NCI-H146 (cell line): ENCODE data around the gene SZT2.
A peak's percentile ranks its signal among the peaks of the same experiment; 100 is the strongest.
"Not testable (repeated sequence)": the region's sequence is repeated elsewhere in the genome, so short reads cannot be mapped to it uniquely, and the experiment has no call there.

ENCODE experiments used
- DNase-seq: peaks from one replicate; lab custom pipeline; 2025; lab: John Stamatoyannopoulos, UW

SZT2 gene

DNA sequence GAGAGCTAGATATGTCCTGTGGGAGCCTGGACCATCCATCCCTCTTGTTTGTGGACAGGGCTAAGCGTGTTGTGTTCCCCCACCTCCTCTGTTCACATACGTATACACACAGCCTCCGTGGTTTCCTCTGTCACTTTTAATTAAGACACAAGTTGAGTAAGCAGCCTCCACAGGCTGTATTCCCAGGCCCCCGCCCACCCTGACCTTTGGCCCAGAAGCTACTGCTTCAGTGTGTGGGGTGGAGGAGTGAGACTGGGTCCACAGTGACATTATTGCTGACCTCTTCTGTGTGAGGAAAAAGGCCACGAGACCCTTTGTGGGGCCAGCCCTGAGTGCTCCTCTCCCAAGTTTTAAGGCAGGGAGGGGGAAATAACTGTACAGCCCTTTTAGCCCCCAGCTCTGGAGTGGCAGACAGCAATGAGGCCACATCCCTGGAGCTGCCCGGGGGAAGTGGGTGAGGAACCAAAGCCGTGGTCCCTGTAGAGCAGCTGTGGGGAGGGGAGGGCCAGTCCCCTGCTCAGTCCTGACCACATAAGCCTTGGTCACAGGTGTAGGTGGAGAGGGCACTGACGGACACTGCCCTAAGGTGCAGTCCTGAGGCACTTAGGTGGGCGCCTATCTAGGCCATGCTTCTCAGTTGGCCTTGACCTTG is 26.3 kb upstream of the SZT2 start:
- DNase-seq = no peak

DNA sequence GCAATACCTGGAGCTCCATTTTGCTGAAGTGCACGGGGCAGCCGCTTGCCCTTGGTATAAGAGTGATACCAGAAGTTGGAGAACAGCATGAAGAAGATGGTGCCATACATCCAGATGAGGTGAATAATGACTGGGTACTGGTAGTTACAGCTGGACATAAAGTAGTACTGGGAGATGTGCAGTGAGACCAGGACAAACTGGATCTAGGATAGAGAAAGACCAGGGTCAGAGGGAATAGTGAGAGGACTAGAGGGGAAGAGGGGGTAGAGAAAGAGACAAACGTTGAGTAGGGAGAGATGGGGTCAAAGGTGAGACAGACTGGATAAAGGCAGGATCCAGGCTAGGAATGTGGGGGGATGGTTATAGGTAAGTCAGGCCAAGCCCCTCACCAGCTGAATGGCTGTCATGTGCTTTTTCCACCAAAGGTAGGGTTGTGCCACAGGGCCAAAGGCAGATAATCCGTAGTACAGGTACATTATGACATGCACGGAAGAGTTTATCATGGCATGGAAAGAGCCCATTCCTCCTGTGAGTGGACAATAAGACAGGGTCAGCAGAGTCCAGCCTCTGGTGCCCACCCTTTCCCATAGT is 25.7 kb upstream of the SZT2 start:
- no peak for DNase-seq

DNA sequence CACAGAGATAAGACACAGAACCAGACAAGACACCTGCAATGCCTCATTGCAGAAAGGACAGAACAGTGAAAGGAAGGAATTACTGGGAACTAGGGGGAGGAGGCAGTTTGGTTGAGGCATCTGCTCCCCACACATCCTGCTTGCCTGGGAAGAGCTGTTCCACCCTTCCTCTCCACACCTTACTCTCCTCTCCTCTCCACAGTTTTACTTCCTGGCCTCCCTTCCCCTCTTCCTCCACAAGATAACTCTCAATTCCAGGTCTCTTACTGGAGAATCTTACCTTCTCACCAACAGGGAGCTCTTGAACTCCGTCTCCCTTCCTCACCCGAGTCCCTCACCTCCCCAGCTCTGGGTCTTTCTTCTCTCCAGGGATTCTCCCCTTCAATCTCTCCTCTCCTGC is 24.0 kb upstream of the SZT2 start:
- no peak for DNase-seq

DNA sequence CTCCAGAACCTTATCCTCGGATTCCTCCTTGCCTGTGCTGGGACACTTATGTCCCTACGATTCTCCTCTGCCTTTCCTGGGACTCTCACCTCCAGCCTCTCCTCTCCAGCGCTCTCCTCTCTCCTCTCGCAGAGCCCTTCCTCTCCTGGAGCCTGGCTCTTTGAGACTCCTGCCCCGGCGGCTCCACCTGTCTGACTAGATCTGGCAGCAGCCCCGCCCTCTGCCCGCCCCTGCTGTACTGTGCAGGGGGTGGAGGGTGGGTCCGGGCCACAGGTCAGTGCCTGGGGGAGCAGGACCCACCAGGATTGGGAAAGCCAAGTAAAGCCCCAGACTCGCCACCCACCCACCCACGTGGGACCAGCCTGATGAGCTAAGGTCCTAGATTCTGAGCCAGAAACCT is 23.5 kb upstream of the SZT2 start:
- peak; percentile 9 for DNase-seq

DNA sequence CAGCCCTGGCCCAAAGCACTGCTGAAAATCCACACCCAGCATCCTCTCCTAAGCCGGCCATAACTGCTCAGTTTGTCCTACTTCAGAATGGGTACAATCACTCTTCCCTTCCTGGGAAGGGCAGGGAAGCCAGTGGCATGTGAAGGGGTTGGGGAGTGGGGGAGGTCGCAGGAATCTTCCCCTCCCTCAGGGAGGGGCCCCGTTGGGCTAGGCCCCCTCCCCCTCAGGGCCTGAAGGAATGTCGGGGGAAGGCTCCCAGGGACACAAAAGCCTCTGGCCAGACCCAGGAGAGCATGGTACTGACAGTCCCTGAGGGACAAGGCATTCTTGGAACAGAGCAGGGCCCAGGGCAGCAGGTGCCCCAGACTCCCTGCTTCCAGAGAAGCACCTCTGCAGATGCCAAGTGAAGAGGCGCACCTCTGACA is 23.1 kb upstream of the SZT2 start:
- no peak for DNase-seq

DNA sequence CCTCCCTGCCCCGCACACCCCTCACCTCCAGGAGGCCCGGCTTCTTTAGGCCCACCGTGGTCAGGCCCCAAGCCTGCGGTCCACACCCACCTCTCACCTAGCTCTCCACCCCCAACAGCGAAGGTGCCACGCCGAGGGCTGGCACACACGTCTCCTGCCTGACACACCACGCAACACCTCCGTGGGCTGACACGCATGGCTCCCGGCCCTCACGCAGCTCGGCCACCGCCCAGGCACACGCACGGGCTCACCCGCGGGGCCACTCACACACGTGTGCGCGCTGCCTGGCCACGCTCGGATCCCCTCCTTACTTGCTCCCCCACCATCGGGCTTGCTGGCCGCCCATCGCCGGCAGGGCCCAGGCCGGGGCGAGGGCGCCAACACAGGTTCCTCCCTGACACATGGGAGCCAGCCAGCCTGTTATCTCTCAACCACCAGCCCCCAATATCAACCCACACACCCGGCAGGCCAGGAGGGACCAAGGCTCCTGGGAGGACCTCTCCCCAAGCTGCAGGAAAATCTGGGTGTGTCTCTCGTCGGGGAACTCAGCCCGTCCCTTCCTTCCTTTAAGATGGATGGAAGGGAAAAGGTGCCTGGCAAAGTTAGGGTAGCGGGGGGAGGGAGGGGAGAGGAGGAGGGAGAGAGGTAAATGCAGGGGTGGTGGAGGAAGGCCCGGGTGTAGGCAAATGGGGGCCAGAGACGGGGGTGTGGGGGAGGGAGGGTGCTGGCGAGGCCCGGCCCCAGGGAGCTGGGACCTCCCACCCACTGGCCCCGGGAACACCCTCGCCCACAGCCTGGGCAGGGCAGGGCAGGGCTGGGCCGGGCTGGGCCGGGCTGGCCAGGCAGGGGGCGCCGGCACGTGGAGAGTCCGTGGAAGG is 22.4 kb upstream of the SZT2 start:
- DNase-seq = peak; percentile 69

DNA sequence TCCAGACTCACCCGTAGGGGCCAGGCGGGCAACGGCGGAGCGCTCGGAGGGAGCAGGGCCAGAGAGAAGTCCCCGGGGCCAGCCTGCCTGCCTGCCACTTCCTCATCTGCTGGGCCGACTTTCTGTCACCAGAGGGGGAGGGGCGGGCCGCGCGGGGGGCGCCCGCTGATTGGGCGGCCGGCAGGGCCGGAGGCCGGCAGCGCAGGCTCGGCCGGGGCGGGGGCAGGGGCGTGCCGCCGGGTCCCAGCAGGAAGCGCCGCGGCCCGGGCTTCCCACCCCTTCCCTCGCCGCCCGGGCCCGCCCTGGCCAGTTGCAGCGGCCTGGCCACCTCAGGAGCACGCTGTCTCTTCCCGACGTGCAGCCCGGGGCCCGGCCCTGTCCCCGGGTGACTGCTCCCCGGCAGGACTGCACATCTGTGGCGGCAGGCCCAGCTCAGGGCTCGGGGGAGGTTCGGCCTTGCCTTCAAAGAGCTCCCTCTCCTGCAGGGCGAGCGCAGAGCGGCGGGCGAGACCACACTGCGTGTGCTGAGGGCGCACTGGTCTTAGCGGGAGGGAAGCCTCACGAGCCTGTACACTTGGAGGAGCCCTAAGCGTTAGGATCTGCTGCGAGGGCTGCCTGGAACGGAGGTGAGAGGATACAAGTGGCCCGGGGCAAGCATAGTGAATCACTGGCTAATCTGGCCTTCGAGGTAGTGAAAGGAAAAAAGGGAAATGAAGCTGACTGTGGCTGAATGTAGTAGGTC is 21.6 kb upstream of the SZT2 start, which contains the start of gene ELOVL1:
TSS of gene ELOVL1 (minus strand) at position 108 of the 742 bp plus-strand sequence. CDS start 2,402 bp downstream, outside the sequence.
- DNase-seq = peak; percentile 86

DNA sequence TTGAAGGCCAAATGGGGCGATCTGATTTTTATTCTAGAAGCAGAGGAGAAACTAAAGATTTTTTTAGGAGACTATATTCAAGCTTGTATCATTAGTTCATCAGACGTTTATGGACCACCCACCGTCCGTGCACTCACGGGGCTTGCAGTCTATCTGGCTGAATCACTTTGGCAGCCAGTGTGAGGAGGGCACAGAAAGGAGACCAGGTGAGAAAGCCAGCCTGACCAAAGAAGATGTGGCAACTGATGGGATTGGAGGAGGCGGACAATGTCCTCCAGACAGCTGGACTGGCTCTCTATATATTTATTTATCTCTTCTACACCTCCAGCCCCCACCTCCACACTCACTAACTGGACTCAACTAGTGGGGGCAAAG is 21.1 kb upstream of the SZT2 start:
- peak; percentile 4 for DNase-seq

DNA sequence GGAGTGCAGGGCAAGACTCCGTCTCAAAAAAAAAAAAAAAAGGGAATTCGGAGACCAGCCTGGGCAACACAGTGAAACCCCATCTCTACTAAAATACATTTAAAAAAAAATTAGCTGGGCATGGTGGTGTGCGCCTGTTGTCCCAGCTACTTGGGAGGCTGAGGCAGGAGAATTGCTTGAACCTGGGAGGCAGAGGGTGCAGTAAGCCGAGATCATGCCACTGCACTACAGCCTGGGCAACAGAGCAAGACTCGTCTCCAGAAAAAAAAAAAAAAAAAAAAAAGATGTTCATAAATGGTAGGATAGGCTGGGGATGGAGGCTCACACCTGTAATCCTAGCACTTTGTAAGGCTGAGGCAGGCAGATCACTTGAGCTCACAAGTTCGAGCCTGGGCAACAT is 19.9 kb upstream of the SZT2 start:
- not testable (repeated sequence) for DNase-seq

DNA sequence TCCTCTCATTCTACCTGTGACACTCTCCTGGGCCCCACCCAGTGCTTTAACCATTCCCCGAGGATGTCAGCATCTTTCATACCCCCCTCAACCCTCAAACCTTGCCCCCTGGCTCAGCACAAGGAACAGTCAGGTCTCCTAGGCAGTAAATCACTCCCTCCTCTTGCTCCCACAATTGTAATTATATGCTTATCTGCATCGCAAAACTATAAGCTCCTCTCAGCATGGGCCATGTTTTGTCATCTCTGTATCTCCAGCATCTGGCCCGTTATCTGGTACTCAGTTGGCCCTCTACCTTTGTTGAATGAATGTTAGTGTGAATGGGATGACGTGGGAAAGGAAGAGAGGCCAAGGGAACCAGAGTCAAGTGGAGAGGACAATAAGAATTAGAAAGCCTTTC is 19.1 kb upstream of the SZT2 start:
- no peak for DNase-seq

DNA sequence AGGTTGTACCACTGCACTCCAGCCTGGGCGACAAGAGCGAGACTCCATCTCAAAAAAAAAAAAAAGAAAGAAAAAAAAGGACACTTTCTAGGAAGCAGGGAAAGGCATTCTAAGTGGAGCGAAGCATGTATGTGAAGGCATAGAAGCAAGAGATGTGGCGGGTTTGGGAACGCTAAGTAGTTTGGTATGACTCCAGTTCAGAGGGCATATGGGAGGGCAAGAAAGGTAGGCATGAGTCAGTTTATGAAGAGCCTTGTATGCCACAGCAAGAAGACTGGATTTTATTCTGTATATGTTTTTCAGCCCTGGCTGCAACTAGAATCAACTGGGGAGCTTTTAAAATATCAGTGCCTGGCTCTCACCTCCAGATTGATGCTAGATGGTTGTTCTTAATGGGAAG is 17.5 kb upstream of the SZT2 start:
- DNase-seq = no peak

DNA sequence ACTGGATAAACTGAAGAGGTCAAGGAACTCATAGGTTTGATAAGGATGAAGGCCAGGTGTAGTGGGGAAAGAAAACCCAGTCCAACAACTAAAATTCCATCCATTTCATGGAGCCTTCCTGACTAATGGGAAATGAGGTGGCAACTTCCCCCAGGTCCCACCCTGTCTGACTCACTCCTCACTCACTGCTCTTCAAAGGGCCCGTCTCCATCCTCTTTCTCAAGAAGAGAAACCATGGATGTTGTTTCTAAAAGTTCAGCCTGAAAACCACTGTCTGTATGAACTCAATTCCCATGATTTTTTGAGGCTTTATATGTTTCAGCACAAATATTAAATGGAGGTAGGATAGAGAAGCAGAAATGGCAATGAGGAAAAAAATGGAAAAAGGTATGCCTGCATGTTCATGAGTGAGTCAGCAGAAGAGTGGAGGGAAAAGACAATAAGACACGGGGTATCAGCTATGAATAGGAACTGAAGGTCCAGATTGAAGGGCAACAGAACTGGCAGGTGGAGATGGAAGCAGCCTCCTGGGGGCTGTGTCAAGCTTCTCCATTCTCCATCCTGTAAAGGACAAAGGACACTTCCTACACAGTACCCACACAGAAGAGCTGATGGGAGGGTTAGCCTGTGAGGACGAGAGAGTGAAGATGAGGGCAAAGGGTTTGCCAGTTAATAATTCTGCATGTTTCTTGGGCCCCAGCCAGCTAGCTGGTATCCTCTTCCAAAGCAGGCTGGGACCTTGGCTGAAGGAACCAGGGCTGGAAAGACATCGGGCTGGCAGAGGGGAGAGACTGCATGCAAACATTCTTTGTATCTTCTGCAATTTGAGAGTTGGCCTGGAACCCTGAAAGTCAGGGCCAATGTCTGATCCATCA is 16.4 kb upstream of the SZT2 start:
- DNase-seq = no peak

DNA sequence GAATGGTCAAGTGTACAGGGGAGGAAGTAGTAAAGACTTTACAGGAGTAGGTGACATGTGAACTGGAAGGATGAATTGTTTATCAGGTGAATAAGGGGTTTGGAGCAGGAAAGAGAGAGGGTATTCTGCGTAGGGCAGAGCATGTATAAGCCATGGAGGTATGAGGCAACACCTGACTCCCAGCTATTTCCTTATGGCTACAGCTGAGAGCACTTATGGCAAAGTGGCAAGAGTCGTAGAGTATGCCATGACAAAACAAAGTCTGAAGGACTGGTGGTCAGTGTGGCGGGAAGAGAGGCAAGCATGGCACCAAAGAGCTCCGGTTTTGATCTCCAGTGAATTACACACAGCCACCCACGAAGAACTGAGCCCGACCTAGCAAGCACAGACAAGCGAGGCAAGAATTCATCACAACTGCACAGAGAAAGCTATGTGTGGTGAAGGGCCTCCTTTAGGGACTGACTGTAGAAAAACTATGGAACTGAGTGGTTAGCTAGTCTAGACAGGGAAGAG is 12.9 kb upstream of the SZT2 start:
- no peak for DNase-seq

DNA sequence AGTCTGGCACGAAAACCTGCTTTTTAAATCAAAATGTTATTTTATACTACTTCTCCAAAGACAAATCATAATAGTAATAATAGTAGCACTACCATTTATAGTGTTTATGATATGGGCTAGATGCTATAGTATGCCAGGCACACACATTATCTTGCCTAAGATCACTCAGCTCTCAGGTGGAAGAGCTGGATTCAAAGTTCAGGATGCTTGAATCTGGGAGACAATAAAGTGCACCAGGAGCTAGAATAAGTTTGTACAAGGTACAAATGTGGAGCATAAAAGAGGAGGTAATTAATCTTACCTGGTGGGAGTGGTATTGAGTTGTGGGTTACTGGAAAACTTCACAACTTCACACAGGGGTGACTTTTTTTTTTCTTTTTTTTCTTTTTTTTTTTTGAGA is 11.9 kb upstream of the SZT2 start:
- DNase-seq = no peak

DNA sequence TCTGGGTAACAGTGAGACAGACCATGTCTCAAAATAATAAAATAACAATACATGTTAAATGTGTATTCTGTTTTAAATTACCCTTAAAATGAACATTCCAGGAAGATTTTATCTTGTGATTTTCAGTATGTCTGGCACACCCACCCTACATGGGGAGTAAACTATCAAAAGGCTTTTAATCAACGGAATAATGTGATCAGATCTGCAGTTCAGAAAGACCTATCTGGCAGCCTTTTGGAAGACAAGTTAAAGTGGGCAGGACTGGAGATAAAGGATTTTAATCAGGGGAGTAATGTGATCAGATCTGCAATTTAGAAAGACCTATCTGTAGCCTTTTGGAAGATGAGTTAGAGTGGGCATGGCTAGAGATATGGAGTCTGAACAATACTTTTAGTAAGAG is 10.2 kb upstream of the SZT2 start:
- DNase-seq = no peak

DNA sequence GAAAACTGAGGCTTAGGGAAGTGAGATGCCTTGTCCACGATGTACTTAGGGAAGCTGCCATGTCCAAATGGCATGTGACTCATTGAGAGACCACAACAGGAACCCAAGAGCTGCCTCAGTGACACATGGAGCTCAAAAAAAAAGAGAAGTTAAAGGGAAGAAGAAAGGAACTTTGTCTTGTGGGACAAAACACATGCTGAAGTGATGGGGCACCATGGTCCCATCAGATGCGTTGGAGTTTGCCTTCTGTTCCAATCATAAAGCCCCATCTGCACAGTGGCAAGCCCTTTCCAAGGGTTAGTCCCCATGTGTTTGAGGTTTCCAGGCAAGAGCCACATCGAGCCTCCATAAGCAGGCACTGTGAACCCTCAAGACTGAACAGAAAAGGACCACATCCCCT is 8.1 kb upstream of the SZT2 start:
- DNase-seq = no peak

DNA sequence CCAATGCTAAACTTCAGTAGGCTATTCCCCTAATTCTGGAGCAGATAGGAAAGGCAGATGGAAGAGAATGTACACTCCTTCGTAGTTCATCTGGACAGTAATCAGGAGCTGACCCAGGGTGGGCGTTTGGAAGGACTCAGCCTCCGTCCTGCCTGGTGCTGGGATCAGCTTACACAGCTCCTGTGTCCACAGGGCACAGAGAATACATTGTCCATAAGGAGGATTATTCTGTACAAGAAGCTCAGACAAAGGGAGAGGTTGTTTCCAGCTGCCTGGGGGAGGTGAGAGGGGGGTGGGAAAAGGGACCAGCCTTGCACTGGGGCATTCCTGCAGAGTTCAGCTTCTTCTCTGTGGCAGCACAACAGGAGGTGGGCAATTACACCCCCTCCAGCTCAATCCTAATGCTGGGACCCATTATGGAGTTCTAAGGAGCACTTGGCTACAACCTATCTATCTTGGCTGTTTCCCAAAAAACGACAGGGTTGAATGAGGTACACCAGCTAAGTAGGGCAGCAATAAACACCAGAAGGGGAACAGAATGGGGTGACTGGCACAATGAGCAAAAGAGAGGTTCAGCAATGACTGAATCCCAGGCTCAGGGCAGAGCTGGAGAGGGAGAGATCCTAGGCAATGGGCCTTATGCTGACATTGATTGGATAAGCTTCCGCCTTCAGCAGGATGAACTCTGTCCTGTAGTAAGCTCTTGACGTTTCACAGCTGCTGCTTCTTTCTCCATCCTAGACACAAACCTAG is 7.5 kb upstream of the SZT2 start:
- DNase-seq = no peak

DNA sequence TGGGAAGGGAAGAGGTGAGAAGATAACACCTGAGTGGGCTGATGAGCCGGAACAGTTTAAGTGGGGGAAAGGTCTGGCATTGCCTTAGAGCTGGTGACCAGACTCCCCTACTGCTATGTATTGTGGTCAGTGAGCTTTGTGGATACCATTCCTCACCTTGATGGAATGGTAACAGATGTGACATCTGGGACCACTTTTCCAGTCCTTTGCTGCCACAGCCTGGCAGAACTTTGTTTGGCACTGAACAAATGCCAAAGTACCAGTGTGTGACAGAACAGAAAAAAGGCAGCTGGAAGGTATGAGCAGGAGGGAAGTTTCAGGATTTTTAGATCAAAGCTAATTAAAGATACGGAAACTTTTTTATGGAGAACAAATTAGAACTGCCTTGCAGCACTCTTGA is 6.2 kb upstream of the SZT2 start:
- DNase-seq = no peak

DNA sequence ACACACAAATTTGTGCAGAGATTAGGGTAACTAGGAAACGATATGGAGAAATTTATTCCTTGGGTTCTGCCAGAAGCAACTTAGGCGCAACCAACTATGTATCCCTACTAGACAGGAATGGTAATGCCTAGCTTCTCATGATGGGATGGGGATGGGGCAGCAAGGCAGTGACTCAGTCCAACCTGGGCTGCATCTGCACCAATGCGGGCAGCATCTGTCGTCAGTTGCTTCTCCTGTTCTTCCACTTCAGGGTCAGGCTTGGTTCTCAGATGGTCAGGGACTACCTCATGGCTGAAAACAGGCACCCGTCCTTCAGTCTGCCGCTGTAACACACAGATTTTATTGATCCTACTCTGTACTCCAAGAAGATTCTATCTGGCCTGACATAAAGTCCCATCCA is 3.0 kb upstream of the SZT2 start:
- DNase-seq = no peak

DNA sequence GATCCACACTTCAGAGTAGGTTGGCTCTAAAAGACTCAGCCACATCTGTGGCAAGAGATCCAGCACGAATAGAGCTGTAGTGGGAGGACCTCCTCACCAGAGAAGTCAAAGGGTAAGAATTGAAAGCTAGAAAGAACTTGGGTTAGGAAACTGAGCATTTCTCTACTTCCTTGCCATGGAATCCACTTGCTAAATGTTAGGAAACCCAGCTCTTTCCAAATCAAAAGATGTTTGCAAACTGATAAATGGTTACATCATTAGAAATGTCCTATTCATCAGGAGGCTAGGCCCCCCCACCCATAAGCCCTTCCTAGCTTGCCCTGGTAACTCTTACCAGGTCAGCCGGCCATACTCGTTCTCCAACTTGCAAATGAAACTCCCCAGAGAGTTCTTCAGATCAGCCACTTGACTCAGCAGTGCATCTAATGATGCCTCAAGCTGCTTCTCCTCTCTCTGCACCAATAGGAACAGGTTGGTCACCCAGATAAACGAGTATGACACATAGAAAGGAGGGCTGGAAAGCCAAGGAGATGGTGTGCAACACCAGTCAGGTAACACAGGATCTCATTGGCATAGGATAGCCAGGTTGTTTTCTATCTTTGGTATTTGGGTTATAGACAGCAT is 1.6 kb upstream of the SZT2 start:
- no peak for DNase-seq
